MM.1S (cell line): ENCODE results near the gene NDUFS6.

Experiments used
- EZH2 ChIP-seq: fragments of 300-600 bp; sonication (generic); optimal IDR thresholded peaks from 2 replicates; pipeline ENCODE3; 2017; ENCODE audit warnings: low read depth, mild to moderate bottlenecking, antibody characterized with exemption, low read length, mixed read lengths
- TF ChIP-seq, protein P1 (sequence below): fragments of 300-600 bp; sonication (generic); IDR thresholded peaks from 2 replicates; pipeline ENCODE4 v1.5.1; 2016; ENCODE audit warnings: antibody characterized with exemption, low read length, mixed read lengths

GRCh38 chr5:1836891-1837880 is 36.0 kb downstream of the NDUFS6 start:
- TF ChIP-seq, protein P1, sequence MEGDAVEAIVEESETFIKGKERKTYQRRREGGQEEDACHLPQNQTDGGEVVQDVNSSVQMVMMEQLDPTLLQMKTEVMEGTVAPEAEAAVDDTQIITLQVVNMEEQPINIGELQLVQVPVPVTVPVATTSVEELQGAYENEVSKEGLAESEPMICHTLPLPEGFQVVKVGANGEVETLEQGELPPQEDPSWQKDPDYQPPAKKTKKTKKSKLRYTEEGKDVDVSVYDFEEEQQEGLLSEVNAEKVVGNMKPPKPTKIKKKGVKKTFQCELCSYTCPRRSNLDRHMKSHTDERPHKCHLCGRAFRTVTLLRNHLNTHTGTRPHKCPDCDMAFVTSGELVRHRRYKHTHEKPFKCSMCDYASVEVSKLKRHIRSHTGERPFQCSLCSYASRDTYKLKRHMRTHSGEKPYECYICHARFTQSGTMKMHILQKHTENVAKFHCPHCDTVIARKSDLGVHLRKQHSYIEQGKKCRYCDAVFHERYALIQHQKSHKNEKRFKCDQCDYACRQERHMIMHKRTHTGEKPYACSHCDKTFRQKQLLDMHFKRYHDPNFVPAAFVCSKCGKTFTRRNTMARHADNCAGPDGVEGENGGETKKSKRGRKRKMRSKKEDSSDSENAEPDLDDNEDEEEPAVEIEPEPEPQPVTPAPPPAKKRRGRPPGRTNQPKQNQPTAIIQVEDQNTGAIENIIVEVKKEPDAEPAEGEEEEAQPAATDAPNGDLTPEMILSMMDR = no peak
- TF ChIP-seq EZH2 = no peak
